Heart right ventricle (tissue), 16 donors: Measurements from ENCODE around the gene SETD3. TPM values are rescaled to one million over a fixed set of nuclear protein-coding genes. Genes with fewer than 3 reads are reported as not detected.

ENCODE experiments used
- ATAC-seq, 8 donors: fragments of 200-7000 bp; cut with Tn5 transposase; one replicate each; pipeline ENCODE4 v1.9.1; 2020; ENCODE audit warnings: mild to moderate bottlenecking in 8 of 8, moderate library complexity in 8 of 8, moderate number of reproducible peaks in 1 of 8
- DNase-seq, 2 donors: peaks; one replicate each; pipeline ENCODE4 v3.0.0-alpha.2; 2020
- H3K27ac ChIP-seq, 10 donors: fragments of 200-600 bp; sonication (generic) in 2 of 10; one replicate each; pipeline versions ENCODE4 v1.5.0 to v1.8.0; 2020 to 2022; ENCODE audit warnings: mild to moderate bottlenecking in 3 of 10
- H3K27me3 ChIP-seq, 7 donors: fragments of 200-600 bp; one replicate each; pipeline ENCODE4 v1.8.0; 2021 to 2022; ENCODE audit warnings: mild to moderate bottlenecking in 2 of 7
- H3K36me3 ChIP-seq, 9 donors: fragments of 200-600 bp; sonication (generic) in 1 of 9; one replicate each; pipeline versions ENCODE4 v1.5.0 to v1.8.0; 2020 to 2022; ENCODE audit warnings: mild to moderate bottlenecking in 2 of 9
- H3K4me1 ChIP-seq, 9 donors: fragments of 200-600 bp; sonication (generic) in 1 of 9; one replicate each; pipeline versions ENCODE4 v1.5.0 to v1.8.0; 2020 to 2022; ENCODE audit warnings: mild to moderate bottlenecking in 4 of 9
- H3K4me3 ChIP-seq, 10 donors: fragments of 200-600 bp; sonication (generic) in 2 of 10; one replicate each; pipeline versions ENCODE4 v1.5.0 to v1.8.0; 2020 to 2022; ENCODE audit warnings: mild to moderate bottlenecking in 7 of 10, moderate library complexity in 2 of 10
- H3K9me3 ChIP-seq, 11 donors: fragments of 200-600 bp in 10 of 11; sonication (generic) in 2 of 11; one replicate each; pipeline versions ENCODE4 v1.5.0 to v1.8.0; 2013 to 2022; ENCODE audit warnings: mild to moderate bottlenecking in 2 of 11, control low read depth in 1 of 11, moderate library complexity in 1 of 11
- WGBS, 2 donors: extraction: QIAGEN DNeasy Blood & Tissue Kit; methylation state at CpG; one replicate each; pipeline ENCODE4 v1.1.7; 2013; ENCODE audit warnings: inconsistent platforms in 1 of 2; 5-methylcytosine and 5-hydroxymethylcytosine counted together
- intact Hi-C, 10 donors: fragments of 100-400 bp; cut with DNase I; formaldehyde crosslinking; loops; one replicate each; pipeline versions ENCODE4 v1.11.1 to v1.14.2; 2022
- polyA plus RNA-seq, 2 donors: library from polyadenylated mRNA; stranded (reverse); fragments of 200-250 nt; gene quantifications; one replicate each; pipeline ENCODE4 v1.2.3, GENCODE V29; 2013
- total RNA-seq, 10 donors: library from RNA; stranded (reverse); fragmentation: NEBNext Ultra II Directional in 3 of 10; extraction: Animal tissue kit (Norgen Biotek cat#: 25700) in 3 of 10; gene quantifications; one replicate each; pipeline versions ENCODE4 v1.2.1 to v1.2.4, GENCODE V29; 2021 to 2023
- TF ChIP-seq, protein P1 (sequence below), 9 donors: fragments of 200-600 bp; sonication (generic) in 2 of 9; IDR thresholded peaks; one replicate each; pipeline versions ENCODE4 v1.5.0 to v1.8.0; 2021 to 2022; ENCODE audit warnings: antibody characterized with exemption in 9 of 9, mild to moderate bottlenecking in 5 of 9, moderate library complexity in 1 of 9
- donor health status: Arrhythmogenic right ventricular cardiomyopathy.
- donor health status: ischemic (EF 13 %, LVEDD 7.1; RV severe dilation, severe dysfunction).
- donor health status: healthy with polysubstance abuse.
- donor health status: DM: no; HTN: yes; CAD: no.
- donor health status: DM: no; HTN: no; CAD: no.
- donor health status: ischemic (EF 25% LVEDD 6.9; RV normal size, moderate dysfunction).
- donor health status: ischemic (EF 25% LVEDD 5.7; RV mildly dilated, moderate dysfunction).
- donor health status: healthy.
- donor health status: DM: yes; HTN: yes; CAD: no.
- donor health status: Ischemic cardiomyopathy.
- donor health status: ischemic (EF 35%, LVEDD 5.7; RV mildly dilated, moderate dysfunction).
- donor health status: nonischemic (EF 11% LVEDD 7.7; RV severe dilation, severe dysfunction).
- donor health status: DM: yes; HTN: yes; CAD: no.
- donor health status: PGD.
- donor health status: ischemic (EF 29% LVEDD 5.4; RV normal size, mild dysfunction).
- donor health status: nonischemic (EF 23%, LVEDD 6.1; RV moderate dilation, normal function).

SETD3 gene
- total and polyA plus RNA-seq, 12 donors: 35.0 to 129 (median 106) TPM

DNA sequence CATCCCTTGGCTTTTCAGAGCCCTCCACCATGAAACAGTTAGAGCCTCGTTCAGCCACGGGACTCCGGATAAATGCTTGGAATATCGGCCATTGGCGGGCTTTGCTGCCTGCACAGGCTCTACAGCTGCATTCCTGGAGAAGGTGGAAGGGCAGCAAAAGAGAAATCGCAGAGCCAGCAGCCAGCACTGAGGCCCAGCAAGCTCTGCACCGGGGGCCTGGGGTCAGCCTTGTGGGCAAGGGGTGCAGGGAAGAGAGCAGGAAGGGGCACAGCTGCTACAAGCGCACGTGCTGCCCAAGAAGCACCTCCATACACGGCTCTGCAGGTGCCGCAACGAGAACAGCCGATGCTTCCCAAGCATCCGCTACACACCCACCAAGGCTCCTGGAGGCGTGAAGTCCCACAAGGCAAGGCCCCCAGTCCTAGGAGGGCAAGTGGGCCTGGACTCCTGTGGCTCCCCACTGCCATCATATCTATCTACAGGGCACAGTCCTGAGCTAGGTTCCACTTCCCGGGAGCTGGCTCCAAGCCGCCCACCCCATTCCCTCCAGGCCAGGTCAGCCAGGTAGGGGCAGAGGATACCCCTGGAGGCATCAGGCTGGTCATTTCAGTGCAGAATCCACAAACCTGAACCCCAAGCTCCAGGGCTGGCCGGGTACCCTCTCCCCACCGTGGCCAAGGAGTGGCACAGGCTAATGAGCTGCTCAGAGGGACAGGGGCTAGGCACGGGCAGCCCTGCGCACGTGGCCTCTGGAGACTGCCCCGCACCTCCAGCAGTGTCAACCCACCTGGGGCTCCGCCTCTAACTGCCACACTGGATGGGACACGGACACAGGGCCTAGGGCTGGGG is 40.7 kb upstream of the SETD3 start:
- TF ChIP-seq, protein P1, sequence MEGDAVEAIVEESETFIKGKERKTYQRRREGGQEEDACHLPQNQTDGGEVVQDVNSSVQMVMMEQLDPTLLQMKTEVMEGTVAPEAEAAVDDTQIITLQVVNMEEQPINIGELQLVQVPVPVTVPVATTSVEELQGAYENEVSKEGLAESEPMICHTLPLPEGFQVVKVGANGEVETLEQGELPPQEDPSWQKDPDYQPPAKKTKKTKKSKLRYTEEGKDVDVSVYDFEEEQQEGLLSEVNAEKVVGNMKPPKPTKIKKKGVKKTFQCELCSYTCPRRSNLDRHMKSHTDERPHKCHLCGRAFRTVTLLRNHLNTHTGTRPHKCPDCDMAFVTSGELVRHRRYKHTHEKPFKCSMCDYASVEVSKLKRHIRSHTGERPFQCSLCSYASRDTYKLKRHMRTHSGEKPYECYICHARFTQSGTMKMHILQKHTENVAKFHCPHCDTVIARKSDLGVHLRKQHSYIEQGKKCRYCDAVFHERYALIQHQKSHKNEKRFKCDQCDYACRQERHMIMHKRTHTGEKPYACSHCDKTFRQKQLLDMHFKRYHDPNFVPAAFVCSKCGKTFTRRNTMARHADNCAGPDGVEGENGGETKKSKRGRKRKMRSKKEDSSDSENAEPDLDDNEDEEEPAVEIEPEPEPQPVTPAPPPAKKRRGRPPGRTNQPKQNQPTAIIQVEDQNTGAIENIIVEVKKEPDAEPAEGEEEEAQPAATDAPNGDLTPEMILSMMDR (IDR thresholded peaks at IDR 0.05): no peak
- no peak overlapping the region for H3K4me3 ChIP-seq
- peaks cover 0 to 14% (median 0%) of the 10 kb centered on the region in 9 donors for H3K36me3 ChIP-seq
- WGBS, 2 donors: 92 to 94% methylated on average over 23 to 25 of the region's 25 CpGs
- H3K27me3 ChIP-seq: no peaks in the 10 kb centered on the region
- H3K9me3 ChIP-seq: no peaks in the 10 kb centered on the region
- intact Hi-C loops: loop anchor here in 1 of 10 donors (10.0 kb wide), 1 partner anchor 363 kb away; no protein-coding TSS in a partner anchor
- ATAC-seq (no peak), DNase-seq (no peak)
- no peak overlapping the region for H3K27ac ChIP-seq
- peaks cover 8 to 62% (median 46%) of the 10 kb centered on the region in 9 donors for H3K4me1 ChIP-seq

DNA sequence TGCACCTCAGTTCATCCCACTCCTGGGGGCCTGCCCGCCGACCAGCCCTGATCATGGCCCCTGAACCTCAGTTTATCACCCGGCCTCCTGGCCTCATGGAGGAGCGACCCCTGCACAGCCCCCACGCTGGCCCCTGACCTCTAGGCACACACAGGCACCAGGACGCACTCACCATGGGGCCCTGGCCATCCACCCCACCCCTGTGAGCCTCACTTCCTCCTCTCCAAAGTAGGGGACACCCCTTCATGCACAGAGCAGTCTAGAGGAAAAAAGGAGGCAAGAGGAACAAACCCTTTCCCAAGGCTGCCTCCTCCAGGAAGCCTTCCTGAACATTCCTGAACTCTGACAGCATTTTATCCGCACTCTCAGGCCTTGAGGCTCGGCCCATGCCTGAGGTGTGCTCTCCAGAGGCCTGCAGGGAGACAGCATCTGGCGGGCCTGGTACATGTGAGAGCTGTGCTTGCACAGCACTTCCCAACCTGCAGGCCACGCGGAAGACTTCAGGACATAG is 40.0 kb upstream of the SETD3 start:
- ATAC-seq: no peak
- intact Hi-C loops: loop anchor here in 1 of 10 donors (10.0 kb wide), 1 partner anchor 364 kb away; no protein-coding TSS in a partner anchor
- Histone ChIP-seq H3K9me3 (no peaks in the 10 kb centered on the region), H3K4me3 (no peak overlapping the region), H3K4me1 (peaks cover 3 to 54% (median 42%) of the 10 kb centered on the region in 9 donors), H3K27me3 (no peaks in the 10 kb centered on the region), H3K36me3 (peaks cover 0 to 21% (median 0%) of the 10 kb centered on the region in 9 donors), H3K27ac (no peak overlapping the region)
- WGBS, 2 donors: 95% methylated on average over 11 of the region's 11 CpGs
- no peak for DNase-seq
- TF ChIP-seq, protein P1 (IDR thresholded peaks at IDR 0.05): no peak

DNA sequence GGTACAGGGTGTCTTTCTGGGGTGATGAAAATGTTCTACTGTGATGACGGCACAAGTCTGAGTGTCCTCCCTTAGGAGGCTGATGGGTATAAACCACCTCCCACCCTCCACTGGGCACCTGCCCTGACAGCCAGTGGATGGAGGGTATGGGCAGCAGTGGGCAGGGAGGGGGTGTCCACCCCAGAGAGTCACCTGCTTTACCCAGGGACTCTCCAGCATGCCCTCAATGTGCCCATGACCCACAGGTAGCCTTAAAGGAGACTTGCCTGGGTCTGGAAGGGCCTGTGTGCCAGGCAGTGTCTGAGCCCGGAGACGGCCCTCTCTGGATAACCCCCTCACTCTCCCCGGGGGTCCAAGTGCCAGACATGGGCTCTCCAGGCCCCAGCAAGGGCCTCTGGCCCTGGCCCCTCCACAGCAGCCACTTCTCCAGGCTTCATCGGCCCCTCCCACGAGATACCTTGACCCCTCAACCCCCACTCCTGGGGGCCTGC is 39.3 kb upstream of the SETD3 start:
- Histone ChIP-seq H3K36me3 (peaks cover 0 to 28% (median 0%) of the 10 kb centered on the region in 9 donors), H3K27ac (no peak overlapping the region), H3K9me3 (no peaks in the 10 kb centered on the region), H3K4me1 (peaks cover 3 to 48% (median 35%) of the 10 kb centered on the region in 9 donors), H3K4me3 (no peak overlapping the region), H3K27me3 (no peaks in the 10 kb centered on the region)
- TF ChIP-seq, protein P1 (IDR thresholded peaks at IDR 0.05): no peak
- DNase-seq (no peak), ATAC-seq (no peak)
- WGBS, 2 donors: 87 to 88% methylated on average over 6 of the region's 6 CpGs
- intact Hi-C loops: loop anchor here in 7 of 10 donors (2.0 to 10.0 kb wide), 2 partner anchors 109 to 365 kb away; no protein-coding TSS in a partner anchor

DNA sequence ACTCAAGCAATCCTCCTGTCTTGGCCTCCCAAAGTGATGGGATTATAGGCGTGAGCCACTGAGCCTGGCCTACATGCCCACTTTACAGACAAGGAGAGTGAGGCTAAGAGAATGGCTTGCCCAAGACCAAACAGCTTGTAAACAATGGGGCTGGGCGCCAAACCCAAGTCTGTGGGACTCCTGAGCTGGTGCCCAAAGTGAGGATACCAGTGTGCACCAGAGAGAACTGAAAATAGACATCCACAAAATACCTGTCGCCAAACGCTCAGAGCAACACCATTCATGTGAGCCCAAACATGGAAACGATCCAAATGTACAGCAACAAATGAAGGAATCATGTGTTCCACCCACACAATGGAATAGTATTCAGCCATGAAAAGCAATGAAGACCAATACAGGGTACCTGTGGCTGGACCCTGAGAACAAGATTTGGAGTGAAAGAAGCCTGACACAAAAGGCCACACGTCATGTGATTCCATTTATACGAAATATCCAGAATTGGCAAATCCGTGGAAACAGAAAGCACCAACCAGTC is 38.8 kb upstream of the SETD3 start:
- intact Hi-C loops: loop anchor here in 6 of 10 donors (2.0 to 10.0 kb wide), 2 partner anchors 109 to 365 kb away; no protein-coding TSS in a partner anchor
- Histone ChIP-seq H3K36me3 (peaks cover 0 to 34% (median 0%) of the 10 kb centered on the region in 9 donors), H3K9me3 (no peaks in the 10 kb centered on the region), H3K27me3 (no peaks in the 10 kb centered on the region), H3K4me1 (peaks cover 3 to 42% (median 31%) of the 10 kb centered on the region in 9 donors), H3K27ac (no peak overlapping the region), H3K4me3 (no peak overlapping the region)
- 89 to 90% methylated on average over 8 of the region's 8 CpGs for WGBS, 2 donors
- ATAC-seq (no peak), DNase-seq (no peak)
- TF ChIP-seq, protein P1 (IDR thresholded peaks at IDR 0.05): no peak
